ENCODE measurements around the gene LRRC36. TPM values are rescaled to one million over a fixed set of nuclear protein-coding genes. Genes with fewer than 3 reads are reported as not detected.

The LRRC36 gene
- total RNA-seq, 2 donors from 2014 or later = 1.1 TPM; not detected in 1

- no peaks in the 10 kb centered on the region for H3K27me3 ChIP-seq
- no peak for DNase-seq
- no peak overlapping the region for H3K4me3 ChIP-seq
- TF ChIP-seq, protein P1, sequence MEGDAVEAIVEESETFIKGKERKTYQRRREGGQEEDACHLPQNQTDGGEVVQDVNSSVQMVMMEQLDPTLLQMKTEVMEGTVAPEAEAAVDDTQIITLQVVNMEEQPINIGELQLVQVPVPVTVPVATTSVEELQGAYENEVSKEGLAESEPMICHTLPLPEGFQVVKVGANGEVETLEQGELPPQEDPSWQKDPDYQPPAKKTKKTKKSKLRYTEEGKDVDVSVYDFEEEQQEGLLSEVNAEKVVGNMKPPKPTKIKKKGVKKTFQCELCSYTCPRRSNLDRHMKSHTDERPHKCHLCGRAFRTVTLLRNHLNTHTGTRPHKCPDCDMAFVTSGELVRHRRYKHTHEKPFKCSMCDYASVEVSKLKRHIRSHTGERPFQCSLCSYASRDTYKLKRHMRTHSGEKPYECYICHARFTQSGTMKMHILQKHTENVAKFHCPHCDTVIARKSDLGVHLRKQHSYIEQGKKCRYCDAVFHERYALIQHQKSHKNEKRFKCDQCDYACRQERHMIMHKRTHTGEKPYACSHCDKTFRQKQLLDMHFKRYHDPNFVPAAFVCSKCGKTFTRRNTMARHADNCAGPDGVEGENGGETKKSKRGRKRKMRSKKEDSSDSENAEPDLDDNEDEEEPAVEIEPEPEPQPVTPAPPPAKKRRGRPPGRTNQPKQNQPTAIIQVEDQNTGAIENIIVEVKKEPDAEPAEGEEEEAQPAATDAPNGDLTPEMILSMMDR (IDR thresholded peaks at IDR 0.05) = no peak
- peaks cover 3% of the 10 kb centered on the region for H3K4me1 ChIP-seq
- H3K9me3 ChIP-seq = no peaks in the 10 kb centered on the region
- intact Hi-C loops (cut with DNase I) = no loop called here
- H3K9ac ChIP-seq (ENCODE audit: low read depth in 2 of 2, low read length in 2 of 2) = no peak overlapping the region
- no peak overlapping the region for H3K27ac ChIP-seq
- no peaks in the 10 kb centered on the region for H3K36me3 ChIP-seq
Observed at GRCh38 chr16:67426022-67426421, 99.4 kb downstream of the LRRC36 start.

GRCh38 chr16:67426950-67427349, 100.3 kb downstream of the LRRC36 start:
- no peaks in the 10 kb centered on the region for H3K9me3 ChIP-seq
- TF ChIP-seq, protein P1 (IDR thresholded peaks at IDR 0.05) = no peak
- no peak overlapping the region for H3K27ac ChIP-seq
- intact Hi-C loops (cut with DNase I) = no loop called here
- H3K9ac ChIP-seq (ENCODE audit: low read depth in 2 of 2, low read length in 2 of 2) = no peak overlapping the region
- no peak overlapping the region for H3K4me3 ChIP-seq
- H3K27me3 ChIP-seq = no peaks in the 10 kb centered on the region
- H3K36me3 ChIP-seq = no peaks in the 10 kb centered on the region
- DNase-seq = no peak
- H3K4me1 ChIP-seq = peaks cover 3% of the 10 kb centered on the region

DNA sequence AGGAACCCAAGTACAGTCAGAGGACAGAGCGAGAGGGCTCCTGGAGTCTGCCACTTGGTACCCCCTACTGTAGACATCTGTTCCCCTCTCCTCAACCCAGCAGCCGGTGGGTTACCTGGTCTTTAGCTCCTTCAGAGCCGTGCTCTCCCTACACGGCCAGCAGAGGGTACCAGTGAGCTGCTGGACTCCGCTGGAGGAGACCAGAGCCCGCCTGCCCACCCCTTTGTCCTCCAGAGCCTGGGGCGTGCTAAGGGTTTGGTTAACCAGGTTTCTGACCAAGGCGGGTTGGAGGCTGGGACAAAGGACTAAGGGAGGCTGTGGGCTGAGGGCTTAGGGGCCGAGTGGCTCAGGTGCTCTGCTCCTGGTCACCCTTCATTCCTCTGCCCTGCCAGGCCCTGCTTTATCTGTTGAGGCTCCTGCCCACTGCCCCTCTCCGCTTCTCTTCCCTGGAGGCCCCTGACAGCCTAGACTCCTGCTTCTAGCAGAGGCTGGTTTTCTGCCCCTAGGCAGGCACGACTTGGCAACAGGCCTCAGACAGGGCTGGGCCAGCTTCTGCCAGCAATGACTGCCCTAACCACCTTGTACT, 101.6 kb downstream of the LRRC36 start:
- H3K4me1 ChIP-seq = peaks cover 3% of the 10 kb centered on the region
- no peaks in the 10 kb centered on the region for H3K27me3 ChIP-seq
- H3K27ac ChIP-seq = peak overlapping the region; percentile 87
- DNase-seq = peak; percentile 81
- TF ChIP-seq, protein P1 (IDR thresholded peaks at IDR 0.05) = peak; percentile 75
- no peak overlapping the region for H3K4me3 ChIP-seq
- no peaks in the 10 kb centered on the region for H3K9me3 ChIP-seq
- H3K36me3 ChIP-seq = no peaks in the 10 kb centered on the region
- H3K9ac ChIP-seq (ENCODE audit: low read depth in 2 of 2, low read length in 2 of 2) = peak overlapping the region; percentile 32 to 97
- intact Hi-C loops (cut with DNase I) = loop anchor here (2.0 kb wide), 1 partner anchor 37 kb away; no protein-coding TSS in a partner anchor

GRCh38 chr16:67429053-67429798, 102.6 kb downstream of the LRRC36 start:
- Histone ChIP-seq H3K9me3 (no peaks in the 10 kb centered on the region), H3K27me3 (no peaks in the 10 kb centered on the region), H3K4me1 (peaks cover 3% of the 10 kb centered on the region), H3K27ac (peak overlapping the region; percentile 87), H3K36me3 (no peaks in the 10 kb centered on the region), H3K9ac (ENCODE audit: low read depth in 2 of 2, low read length in 2 of 2) (peak overlapping the region; percentile 87 to 97), H3K4me3 (peak overlapping the region; percentile 52)
- TF ChIP-seq, protein P1 (IDR thresholded peaks at IDR 0.05) = no peak
- intact Hi-C loops (cut with DNase I) = loop anchor here (2.0 kb wide), 1 partner anchor 36 kb away; no protein-coding TSS in a partner anchor
- peak; percentile 87 for DNase-seq

DNA sequence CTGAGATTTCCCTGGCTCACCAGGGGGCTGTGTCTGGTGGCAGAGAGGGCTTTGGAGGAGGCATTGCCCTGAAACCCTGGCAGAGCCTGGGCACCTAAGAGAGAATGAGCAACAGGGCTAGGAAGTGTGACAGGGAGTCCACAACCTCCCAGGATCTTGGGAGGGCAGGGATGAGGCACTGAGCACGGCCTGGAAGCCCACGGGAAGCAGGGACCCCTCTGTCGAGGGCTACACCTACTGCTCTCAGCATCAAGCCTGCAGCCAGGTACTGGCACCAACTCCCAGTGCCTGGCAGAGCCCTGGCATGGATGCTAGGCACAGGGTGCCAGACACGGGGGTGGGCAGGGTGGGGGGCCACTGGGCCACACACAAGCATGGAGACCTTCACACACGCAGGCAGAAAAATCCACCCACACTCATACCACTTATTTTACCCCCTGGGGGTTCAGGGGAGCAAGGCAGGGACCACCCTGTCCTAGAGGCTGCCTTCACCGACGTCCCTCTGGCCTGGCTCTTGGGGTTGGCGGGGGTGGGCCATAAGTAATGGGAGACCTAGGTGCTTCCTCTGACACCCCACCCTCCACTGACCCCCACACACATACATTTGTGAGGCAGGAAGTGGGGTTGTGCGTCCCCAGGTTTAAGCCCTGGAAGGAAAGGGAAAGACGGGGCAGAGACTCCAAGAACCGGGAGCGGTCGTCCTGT, 103.3 kb downstream of the LRRC36 start:
- intact Hi-C loops (cut with DNase I) = loop anchor here (2.0 kb wide), 1 partner anchor 35 kb away; no protein-coding TSS in a partner anchor
- H3K27ac ChIP-seq = peak overlapping the region; percentile 87
- no peaks in the 10 kb centered on the region for H3K36me3 ChIP-seq
- TF ChIP-seq, protein P1 (IDR thresholded peaks at IDR 0.05) = no peak
- DNase-seq = no peak
- H3K4me3 ChIP-seq = peak overlapping the region; percentile 52
- H3K4me1 ChIP-seq = peaks cover 3% of the 10 kb centered on the region
- no peaks in the 10 kb centered on the region for H3K9me3 ChIP-seq
- no peaks in the 10 kb centered on the region for H3K27me3 ChIP-seq
- peak overlapping the region; percentile 87 to 97 for H3K9ac ChIP-seq (ENCODE audit: low read depth in 2 of 2, low read length in 2 of 2)

All from colonic mucosa (tissue), 4 donors.